ENCODE measurements around the gene BRIP1.

DNA sequence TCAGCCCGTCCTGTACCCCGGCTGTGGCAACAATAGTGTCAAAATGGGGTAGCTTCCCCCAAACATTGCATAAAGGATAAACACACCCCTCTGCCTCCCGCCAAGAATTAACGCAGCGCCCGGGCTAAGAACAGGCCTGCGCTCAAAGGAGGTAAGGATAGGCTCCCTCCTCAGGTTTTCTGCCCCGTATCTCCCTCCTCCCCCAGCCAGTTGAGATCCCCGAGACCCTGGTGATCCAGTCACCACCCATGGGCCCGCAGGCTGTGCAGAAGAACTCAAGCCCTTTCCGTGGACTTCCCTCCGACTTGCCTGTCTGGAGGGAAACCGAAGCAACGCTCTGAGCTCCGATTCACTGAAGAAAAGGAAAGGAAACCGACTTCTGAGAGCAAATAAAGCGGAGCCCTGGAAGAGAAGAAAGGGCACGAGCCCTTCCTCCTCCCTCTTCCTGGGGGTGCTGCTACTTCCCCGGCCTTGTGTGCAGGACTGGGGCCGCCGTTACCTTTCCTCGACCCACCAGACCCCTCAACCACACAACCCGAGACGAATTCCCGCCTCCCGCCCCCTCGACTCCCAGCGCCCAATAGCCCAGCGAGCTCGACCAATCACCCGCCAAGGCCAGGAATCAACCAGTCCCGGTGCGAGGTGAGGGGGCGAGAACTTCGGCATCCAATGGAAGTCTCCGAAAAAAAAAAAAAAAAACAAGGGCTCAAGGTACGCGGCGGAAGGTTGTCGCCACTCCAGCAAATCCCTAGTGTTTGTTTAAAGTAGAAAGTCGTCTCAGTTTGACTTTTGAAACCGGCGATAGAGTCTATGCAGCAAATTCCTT, at the start of gene BRIP1:
- TF ChIP-seq ZFP30 (CRISPR knock-in tag; IDR thresholded peaks at IDR 0.05) (no peak), ZNF70 (CRISPR knock-in tag; IDR thresholded peaks at IDR 0.05) (no peak), ZNF8 (CRISPR knock-in tag; IDR thresholded peaks at IDR 0.05) (no peak), TCF4 (CRISPR knock-in tag; IDR thresholded peaks at IDR 0.05; ENCODE audit: borderline replicate concordance) (no peak), BACH2 (CRISPR knock-in tag; IDR thresholded peaks at IDR 0.05; ENCODE audit: borderline replicate concordance) (no peak), ARNTL (CRISPR knock-in tag; IDR thresholded peaks at IDR 0.05; ENCODE audit: borderline replicate concordance, low read depth) (no peak), SNAI2 (CRISPR knock-in tag; IDR thresholded peaks at IDR 0.05) (no peak), ESRRG (CRISPR knock-in tag; IDR thresholded peaks at IDR 0.05) (no peak), RARB (CRISPR knock-in tag; IDR thresholded peaks at IDR 0.05) (no peak), ZC3H10 (CRISPR knock-in tag; IDR thresholded peaks at IDR 0.05) (no peak), ZFP3 (CRISPR knock-in tag; IDR thresholded peaks at IDR 0.05) (no peak)
- TF ChIP-seq, protein P1, sequence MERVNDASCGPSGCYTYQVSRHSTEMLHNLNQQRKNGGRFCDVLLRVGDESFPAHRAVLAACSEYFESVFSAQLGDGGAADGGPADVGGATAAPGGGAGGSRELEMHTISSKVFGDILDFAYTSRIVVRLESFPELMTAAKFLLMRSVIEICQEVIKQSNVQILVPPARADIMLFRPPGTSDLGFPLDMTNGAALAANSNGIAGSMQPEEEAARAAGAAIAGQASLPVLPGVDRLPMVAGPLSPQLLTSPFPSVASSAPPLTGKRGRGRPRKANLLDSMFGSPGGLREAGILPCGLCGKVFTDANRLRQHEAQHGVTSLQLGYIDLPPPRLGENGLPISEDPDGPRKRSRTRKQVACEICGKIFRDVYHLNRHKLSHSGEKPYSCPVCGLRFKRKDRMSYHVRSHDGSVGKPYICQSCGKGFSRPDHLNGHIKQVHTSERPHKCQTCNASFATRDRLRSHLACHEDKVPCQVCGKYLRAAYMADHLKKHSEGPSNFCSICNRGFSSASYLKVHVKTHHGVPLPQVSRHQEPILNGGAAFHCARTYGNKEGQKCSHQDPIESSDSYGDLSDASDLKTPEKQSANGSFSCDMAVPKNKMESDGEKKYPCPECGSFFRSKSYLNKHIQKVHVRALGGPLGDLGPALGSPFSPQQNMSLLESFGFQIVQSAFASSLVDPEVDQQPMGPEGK (CRISPR knock-in tag; IDR thresholded peaks at IDR 0.05; ENCODE audit: borderline replicate concordance): no peak
- TF ChIP-seq, protein P2, sequence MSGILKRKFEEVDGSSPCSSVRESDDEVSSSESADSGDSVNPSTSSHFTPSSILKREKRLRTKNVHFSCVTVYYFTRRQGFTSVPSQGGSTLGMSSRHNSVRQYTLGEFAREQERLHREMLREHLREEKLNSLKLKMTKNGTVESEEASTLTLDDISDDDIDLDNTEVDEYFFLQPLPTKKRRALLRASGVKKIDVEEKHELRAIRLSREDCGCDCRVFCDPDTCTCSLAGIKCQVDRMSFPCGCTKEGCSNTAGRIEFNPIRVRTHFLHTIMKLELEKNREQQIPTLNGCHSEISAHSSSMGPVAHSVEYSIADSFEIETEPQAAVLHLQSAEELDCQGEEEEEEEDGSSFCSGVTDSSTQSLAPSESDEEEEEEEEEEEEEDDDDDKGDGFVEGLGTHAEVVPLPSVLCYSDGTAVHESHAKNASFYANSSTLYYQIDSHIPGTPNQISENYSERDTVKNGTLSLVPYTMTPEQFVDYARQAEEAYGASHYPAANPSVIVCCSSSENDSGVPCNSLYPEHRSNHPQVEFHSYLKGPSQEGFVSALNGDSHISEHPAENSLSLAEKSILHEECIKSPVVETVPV (CRISPR knock-in tag; IDR thresholded peaks at IDR 0.05): no peak
- TF ChIP-seq, protein P3, sequence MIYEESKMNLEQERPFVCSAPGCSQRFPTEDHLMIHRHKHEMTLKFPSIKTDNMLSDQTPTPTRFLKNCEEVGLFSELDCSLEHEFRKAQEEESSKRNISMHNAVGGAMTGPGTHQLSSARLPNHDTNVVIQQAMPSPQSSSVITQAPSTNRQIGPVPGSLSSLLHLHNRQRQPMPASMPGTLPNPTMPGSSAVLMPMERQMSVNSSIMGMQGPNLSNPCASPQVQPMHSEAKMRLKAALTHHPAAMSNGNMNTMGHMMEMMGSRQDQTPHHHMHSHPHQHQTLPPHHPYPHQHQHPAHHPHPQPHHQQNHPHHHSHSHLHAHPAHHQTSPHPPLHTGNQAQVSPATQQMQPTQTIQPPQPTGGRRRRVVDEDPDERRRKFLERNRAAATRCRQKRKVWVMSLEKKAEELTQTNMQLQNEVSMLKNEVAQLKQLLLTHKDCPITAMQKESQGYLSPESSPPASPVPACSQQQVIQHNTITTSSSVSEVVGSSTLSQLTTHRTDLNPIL (CRISPR knock-in tag; IDR thresholded peaks at IDR 0.05; ENCODE audit: low read depth): no peak

Measured in SK-N-SH treated with all-trans-retinoic acid at 6 μM for 48 hours (cell line).